ENCODE measurements around the gene PLA2G12A. TPM values are rescaled to one million over a fixed set of nuclear protein-coding genes. Genes with fewer than 3 reads are reported as not detected.

PLA2G12A gene
- total RNA-seq, 1 donor from 2014 or later = 32.0 TPM

GRCh38 chr4:109735566-109736365, 5.9 kb upstream of the PLA2G12A start:
- no peak for DNase-seq
- no peaks in the 10 kb centered on the region for H3K9me3 ChIP-seq
- no peak overlapping the region for H3K4me3 ChIP-seq
- intact Hi-C loops (cut with DNase I) = no loop called here
- no peak overlapping the region for H3K27ac ChIP-seq
- H3K36me3 ChIP-seq = peaks cover 2% of the 10 kb centered on the region
- TF ChIP-seq, protein P1, sequence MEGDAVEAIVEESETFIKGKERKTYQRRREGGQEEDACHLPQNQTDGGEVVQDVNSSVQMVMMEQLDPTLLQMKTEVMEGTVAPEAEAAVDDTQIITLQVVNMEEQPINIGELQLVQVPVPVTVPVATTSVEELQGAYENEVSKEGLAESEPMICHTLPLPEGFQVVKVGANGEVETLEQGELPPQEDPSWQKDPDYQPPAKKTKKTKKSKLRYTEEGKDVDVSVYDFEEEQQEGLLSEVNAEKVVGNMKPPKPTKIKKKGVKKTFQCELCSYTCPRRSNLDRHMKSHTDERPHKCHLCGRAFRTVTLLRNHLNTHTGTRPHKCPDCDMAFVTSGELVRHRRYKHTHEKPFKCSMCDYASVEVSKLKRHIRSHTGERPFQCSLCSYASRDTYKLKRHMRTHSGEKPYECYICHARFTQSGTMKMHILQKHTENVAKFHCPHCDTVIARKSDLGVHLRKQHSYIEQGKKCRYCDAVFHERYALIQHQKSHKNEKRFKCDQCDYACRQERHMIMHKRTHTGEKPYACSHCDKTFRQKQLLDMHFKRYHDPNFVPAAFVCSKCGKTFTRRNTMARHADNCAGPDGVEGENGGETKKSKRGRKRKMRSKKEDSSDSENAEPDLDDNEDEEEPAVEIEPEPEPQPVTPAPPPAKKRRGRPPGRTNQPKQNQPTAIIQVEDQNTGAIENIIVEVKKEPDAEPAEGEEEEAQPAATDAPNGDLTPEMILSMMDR (IDR thresholded peaks at IDR 0.05) = no peak
- H3K27me3 ChIP-seq (ENCODE audit: low read depth) = no peaks in the 10 kb centered on the region
- no peaks in the 10 kb centered on the region for H3K4me1 ChIP-seq
- ATAC-seq = no peak

DNA sequence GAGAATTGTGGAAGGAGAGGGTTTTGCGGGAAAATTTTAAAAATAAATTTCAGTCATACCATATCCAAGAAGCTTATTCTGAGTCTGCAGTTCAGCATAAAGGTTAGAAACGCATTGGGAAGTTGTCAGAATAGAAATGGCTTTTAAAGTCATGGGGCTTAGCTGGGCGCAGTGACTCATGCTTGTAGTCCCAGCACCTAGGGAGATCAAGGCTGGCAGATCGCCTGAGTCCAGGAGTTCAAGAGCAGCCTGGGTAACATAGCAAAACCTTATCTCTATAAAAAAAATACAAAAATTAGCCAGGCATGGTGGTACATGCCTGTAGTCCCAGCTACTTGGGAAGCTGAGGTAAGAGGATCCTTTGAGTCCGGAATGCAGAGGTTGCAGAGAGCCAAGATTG, 3.9 kb upstream of the PLA2G12A start:
- H3K27ac ChIP-seq = no peak overlapping the region
- TF ChIP-seq, protein P1 (IDR thresholded peaks at IDR 0.05) = no peak
- DNase-seq = no peak
- no peaks in the 10 kb centered on the region for H3K9me3 ChIP-seq
- H3K4me3 ChIP-seq = no peak overlapping the region
- no peak for ATAC-seq
- intact Hi-C loops (cut with DNase I) = no loop called here
- no peaks in the 10 kb centered on the region for H3K27me3 ChIP-seq (ENCODE audit: low read depth)
- H3K4me1 ChIP-seq = peaks cover 5% of the 10 kb centered on the region
- no peaks in the 10 kb centered on the region for H3K36me3 ChIP-seq

GRCh38 chr4:109730619-109731545, 1.0 kb upstream of the PLA2G12A start:
- peaks cover 15% of the 10 kb centered on the region for H3K4me1 ChIP-seq
- TF ChIP-seq, protein P1 (IDR thresholded peaks at IDR 0.05) = no peak
- DNase-seq = no peak
- peak overlapping the region; percentile 80 for H3K27ac ChIP-seq
- no peaks in the 10 kb centered on the region for H3K9me3 ChIP-seq
- no peaks in the 10 kb centered on the region for H3K27me3 ChIP-seq (ENCODE audit: low read depth)
- no peaks in the 10 kb centered on the region for H3K36me3 ChIP-seq
- peak overlapping the region; percentile 76 for H3K4me3 ChIP-seq
- ATAC-seq = no peak
- intact Hi-C loops (cut with DNase I) = no loop called here

GRCh38 chr4:109729117-109729717, 653 bp downstream of the PLA2G12A start:
- Histone ChIP-seq H3K36me3 (no peaks in the 10 kb centered on the region), H3K4me1 (peaks cover 15% of the 10 kb centered on the region), H3K4me3 (peak overlapping the region; percentile 76), H3K27ac (peak overlapping the region; percentile 80), H3K9me3 (no peaks in the 10 kb centered on the region), H3K27me3 (ENCODE audit: low read depth) (no peaks in the 10 kb centered on the region)
- TF ChIP-seq, protein P1 (IDR thresholded peaks at IDR 0.05) = no peak
- peak; percentile 4 to 34 for ATAC-seq
- intact Hi-C loops (cut with DNase I) = no loop called here
- no peak for DNase-seq

GRCh38 chr4:109728385-109728784, 1.5 kb downstream of the PLA2G12A start:
- intact Hi-C loops (cut with DNase I) = no loop called here
- no peak for ATAC-seq
- Histone ChIP-seq H3K27me3 (ENCODE audit: low read depth) (no peaks in the 10 kb centered on the region), H3K4me3 (peak overlapping the region; percentile 76), H3K27ac (no peak overlapping the region), H3K36me3 (no peaks in the 10 kb centered on the region), H3K9me3 (no peaks in the 10 kb centered on the region), H3K4me1 (peaks cover 15% of the 10 kb centered on the region)
- TF ChIP-seq, protein P1 (IDR thresholded peaks at IDR 0.05) = no peak
- no peak for DNase-seq
